ENCODE measurements around the gene CEP164. TPM values are rescaled to one million over a fixed set of nuclear protein-coding genes. Genes with fewer than 3 reads are reported as not detected.

CEP164 gene
- 40.1 and 42.0 TPM in 2 replicates for total RNA-seq
- long read RNA-seq, partial matches to known transcripts, result 3 of 9 reads
- long read RNA-seq, other reads (novel, unspliced or antisense), result 4 of 9 reads

GRCh38 chr11:117327567-117328374 is at the start of gene CEP164:
Gene CEP164 (plus strand): TSS chr11:117327854. CDS start chr11:117338587, 10,733 bp downstream.
- peak; percentile 97 for DNase-seq (ENCODE audit: extremely low spot score, unreplicated experiment)
- no peaks in the 10 kb centered on the region for H3K27me3 Mint-ChIP-seq (ENCODE audit: unreplicated experiment)
- H3K4me3 Mint-ChIP-seq (ENCODE audit: unreplicated experiment), result no peak within 1 kb of the TSS
- no peak within 1 kb of the TSS for H3K27ac Mint-ChIP-seq (ENCODE audit: unreplicated experiment)
- TF ChIP-seq, protein P1, sequence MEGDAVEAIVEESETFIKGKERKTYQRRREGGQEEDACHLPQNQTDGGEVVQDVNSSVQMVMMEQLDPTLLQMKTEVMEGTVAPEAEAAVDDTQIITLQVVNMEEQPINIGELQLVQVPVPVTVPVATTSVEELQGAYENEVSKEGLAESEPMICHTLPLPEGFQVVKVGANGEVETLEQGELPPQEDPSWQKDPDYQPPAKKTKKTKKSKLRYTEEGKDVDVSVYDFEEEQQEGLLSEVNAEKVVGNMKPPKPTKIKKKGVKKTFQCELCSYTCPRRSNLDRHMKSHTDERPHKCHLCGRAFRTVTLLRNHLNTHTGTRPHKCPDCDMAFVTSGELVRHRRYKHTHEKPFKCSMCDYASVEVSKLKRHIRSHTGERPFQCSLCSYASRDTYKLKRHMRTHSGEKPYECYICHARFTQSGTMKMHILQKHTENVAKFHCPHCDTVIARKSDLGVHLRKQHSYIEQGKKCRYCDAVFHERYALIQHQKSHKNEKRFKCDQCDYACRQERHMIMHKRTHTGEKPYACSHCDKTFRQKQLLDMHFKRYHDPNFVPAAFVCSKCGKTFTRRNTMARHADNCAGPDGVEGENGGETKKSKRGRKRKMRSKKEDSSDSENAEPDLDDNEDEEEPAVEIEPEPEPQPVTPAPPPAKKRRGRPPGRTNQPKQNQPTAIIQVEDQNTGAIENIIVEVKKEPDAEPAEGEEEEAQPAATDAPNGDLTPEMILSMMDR (IDR thresholded peaks at IDR 0.05), result no peak
- no peaks in the 10 kb centered on the region for H3K9me3 Mint-ChIP-seq (ENCODE audit: unreplicated experiment)
- H3K4me1 Mint-ChIP-seq (ENCODE audit: unreplicated experiment), result peaks cover 6% of the 10 kb centered on the region
- H3K36me3 Mint-ChIP-seq (ENCODE audit: unreplicated experiment), result peaks cover 8% of the 10 kb centered on the region

GRCh38 chr11:117278347-117278746 is 49.3 kb upstream of the CEP164 start:
- H3K4me1 Mint-ChIP-seq (ENCODE audit: unreplicated experiment), result peaks cover 34% of the 10 kb centered on the region
- DNase-seq (ENCODE audit: extremely low spot score, unreplicated experiment), result no peak
- H3K27me3 Mint-ChIP-seq (ENCODE audit: unreplicated experiment), result no peaks in the 10 kb centered on the region
- peak overlapping the region; percentile 8 for H3K27ac Mint-ChIP-seq (ENCODE audit: unreplicated experiment)
- TF ChIP-seq, protein P1 (IDR thresholded peaks at IDR 0.05), result no peak
- peaks cover 39% of the 10 kb centered on the region for H3K36me3 Mint-ChIP-seq (ENCODE audit: unreplicated experiment)
- no peak overlapping the region for H3K4me3 Mint-ChIP-seq (ENCODE audit: unreplicated experiment)
- H3K9me3 Mint-ChIP-seq (ENCODE audit: unreplicated experiment), result peaks cover 4% of the 10 kb centered on the region

GRCh38 chr11:117279711-117280376 is 47.8 kb upstream of the CEP164 start:
- H3K9me3 Mint-ChIP-seq (ENCODE audit: unreplicated experiment), result no peaks in the 10 kb centered on the region
- DNase-seq (ENCODE audit: extremely low spot score, unreplicated experiment), result no peak
- no peaks in the 10 kb centered on the region for H3K27me3 Mint-ChIP-seq (ENCODE audit: unreplicated experiment)
- TF ChIP-seq, protein P1 (IDR thresholded peaks at IDR 0.05), result no peak
- H3K27ac Mint-ChIP-seq (ENCODE audit: unreplicated experiment), result no peak overlapping the region
- H3K36me3 Mint-ChIP-seq (ENCODE audit: unreplicated experiment), result peaks cover 40% of the 10 kb centered on the region
- no peak overlapping the region for H3K4me3 Mint-ChIP-seq (ENCODE audit: unreplicated experiment)
- H3K4me1 Mint-ChIP-seq (ENCODE audit: unreplicated experiment), result peaks cover 26% of the 10 kb centered on the region

- Mint-ChIP-seq H3K27me3 (ENCODE audit: unreplicated experiment) (no peaks in the 10 kb centered on the region), H3K4me3 (ENCODE audit: unreplicated experiment) (no peak overlapping the region), H3K27ac (ENCODE audit: unreplicated experiment) (peak overlapping the region; percentile 79), H3K4me1 (ENCODE audit: unreplicated experiment) (peaks cover 26% of the 10 kb centered on the region), H3K36me3 (ENCODE audit: unreplicated experiment) (peaks cover 39% of the 10 kb centered on the region), H3K9me3 (ENCODE audit: unreplicated experiment) (no peaks in the 10 kb centered on the region)
- TF ChIP-seq, protein P1 (IDR thresholded peaks at IDR 0.05), result no peak
- no peak for DNase-seq (ENCODE audit: extremely low spot score, unreplicated experiment)
These were observed 46.5 kb upstream of the CEP164 start for GRCh38 chr11:117281159-117281558.

- H3K4me1 Mint-ChIP-seq (ENCODE audit: unreplicated experiment), result peaks cover 26% of the 10 kb centered on the region
- peak overlapping the region; percentile 79 for H3K27ac Mint-ChIP-seq (ENCODE audit: unreplicated experiment)
- peaks cover 46% of the 10 kb centered on the region for H3K36me3 Mint-ChIP-seq (ENCODE audit: unreplicated experiment)
- DNase-seq (ENCODE audit: extremely low spot score, unreplicated experiment), result no peak
- TF ChIP-seq, protein P1 (IDR thresholded peaks at IDR 0.05), result no peak
- H3K4me3 Mint-ChIP-seq (ENCODE audit: unreplicated experiment), result no peak overlapping the region
- no peaks in the 10 kb centered on the region for H3K9me3 Mint-ChIP-seq (ENCODE audit: unreplicated experiment)
- H3K27me3 Mint-ChIP-seq (ENCODE audit: unreplicated experiment), result no peaks in the 10 kb centered on the region
These were observed 45.8 kb upstream of the CEP164 start for GRCh38 chr11:117281869-117282268.
